Upper lobe of left lung (tissue), 4 donors: ENCODE data around the gene MYL12A.

ENCODE experiments used
- EP300 ChIP-seq, 4 donors: sonication (generic); formaldehyde crosslinking; IDR thresholded peaks; one replicate each; pipeline ENCODE4 v1.5.1; 2017; ENCODE audit warnings: antibody characterized with exemption in 4 of 4, control low read depth in 2 of 4
- POLR2A ChIP-seq, 4 donors: fragments of 450-650 bp; IDR thresholded peaks; one replicate each; pipeline ENCODE4 v1.5.1; 2016 to 2017; ENCODE audit warnings: antibody characterized with exemption in 4 of 4, mild to moderate bottlenecking in 2 of 4
- POLR2AphosphoS5 ChIP-seq, 2 donors: sonication (generic); formaldehyde crosslinking; IDR thresholded peaks; one replicate each; pipeline ENCODE4 v1.5.1; 2017; ENCODE audit warnings: antibody characterized with exemption in 2 of 2
- TF ChIP-seq, protein P1 (sequence below), 6 experiments: fragments of 450-650 bp in 4 of 6; fragments of 200-600 bp in 2 of 6; sonication (generic) in 2 of 6; IDR thresholded peaks; one replicate each; pipeline ENCODE4 v1.5.1; 2016 to 2019; ENCODE audit warnings: antibody characterized with exemption in 6 of 6

DNA sequence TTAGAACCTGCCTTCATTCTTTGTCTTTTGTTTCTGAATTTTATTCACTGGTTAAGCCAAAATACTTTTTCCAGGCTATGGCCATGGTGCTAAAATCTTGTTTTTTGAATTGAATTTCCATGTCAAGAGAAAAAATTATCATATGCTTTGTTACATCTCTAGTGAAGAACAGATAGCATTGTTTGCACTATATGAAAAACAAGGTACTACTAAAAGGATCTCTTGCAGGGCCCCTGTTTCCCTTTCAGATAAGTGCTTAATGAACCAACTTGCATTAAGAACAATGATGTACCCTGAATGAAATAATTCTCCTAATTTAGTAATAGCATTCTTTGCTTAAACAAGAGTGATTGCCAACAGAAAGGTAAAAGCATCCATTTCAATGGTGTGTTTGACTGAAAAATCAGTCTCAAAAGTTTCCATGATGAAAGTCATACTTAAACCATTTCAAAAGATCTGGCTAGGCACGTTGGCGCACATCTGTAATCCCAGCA, 10.1 kb downstream of the MYL12A start:
- TF ChIP-seq POLR2A (IDR thresholded peaks at IDR 0.05) (no peak), POLR2AphosphoS5 (IDR thresholded peaks at IDR 0.05) (no peak), EP300 (IDR thresholded peaks at IDR 0.05) (no peak)
- TF ChIP-seq, protein P1, sequence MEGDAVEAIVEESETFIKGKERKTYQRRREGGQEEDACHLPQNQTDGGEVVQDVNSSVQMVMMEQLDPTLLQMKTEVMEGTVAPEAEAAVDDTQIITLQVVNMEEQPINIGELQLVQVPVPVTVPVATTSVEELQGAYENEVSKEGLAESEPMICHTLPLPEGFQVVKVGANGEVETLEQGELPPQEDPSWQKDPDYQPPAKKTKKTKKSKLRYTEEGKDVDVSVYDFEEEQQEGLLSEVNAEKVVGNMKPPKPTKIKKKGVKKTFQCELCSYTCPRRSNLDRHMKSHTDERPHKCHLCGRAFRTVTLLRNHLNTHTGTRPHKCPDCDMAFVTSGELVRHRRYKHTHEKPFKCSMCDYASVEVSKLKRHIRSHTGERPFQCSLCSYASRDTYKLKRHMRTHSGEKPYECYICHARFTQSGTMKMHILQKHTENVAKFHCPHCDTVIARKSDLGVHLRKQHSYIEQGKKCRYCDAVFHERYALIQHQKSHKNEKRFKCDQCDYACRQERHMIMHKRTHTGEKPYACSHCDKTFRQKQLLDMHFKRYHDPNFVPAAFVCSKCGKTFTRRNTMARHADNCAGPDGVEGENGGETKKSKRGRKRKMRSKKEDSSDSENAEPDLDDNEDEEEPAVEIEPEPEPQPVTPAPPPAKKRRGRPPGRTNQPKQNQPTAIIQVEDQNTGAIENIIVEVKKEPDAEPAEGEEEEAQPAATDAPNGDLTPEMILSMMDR (IDR thresholded peaks at IDR 0.05), result no peak
